HepG2 (cell line): ENCODE data around the gene MRPL20. TPM values are rescaled to one million over a fixed set of nuclear protein-coding genes. Genes with fewer than 3 reads are reported as not detected.

ENCODE experiments used
- ATAC-seq: fragments of 200-7000 bp; cut with Tn5 transposase; 3 replicates; pipeline ENCODE4 v1.9.1; 2020; ENCODE audit warnings: mild to moderate bottlenecking, moderate library complexity
- BruUV-seq: library from RNA; stranded (reverse); fragments of 400-500 nt; replicated peaks from 2 replicates; lab custom pipeline; 2021; lab: Mats Ljungman, UMichigan
- CTCF ChIA-PET: fragments of 300-600 bp; formaldehyde crosslinking; extraction: SDS; loops from one replicate; lab custom pipeline; 2021; ENCODE audit warnings: low total read pairs, inconsistent platforms, low intra/inter-chr PET ratio; lab: Yijun Ruan, JAX
- POLR2A ChIA-PET: fragments of 350-600 bp; sonication (Branson Sonifier 250); formaldehyde crosslinking; loops from one replicate; lab custom pipeline; 2020; ENCODE audit warnings: antibody characterized with exemption, inconsistent platforms; lab: Yijun Ruan, JAX
- DNase-seq: peaks from one replicate; pipeline ENCODE4 v3.0.0-alpha.2; 2015; ENCODE audit warnings: low spot score
- FAIRE-seq: peaks from 3 replicates; lab custom pipeline; 2011; peaks lifted over from hg19 to GRCh38; lab: Jason Lieb, UNC
- H2AFZ ChIP-seq: one replicate; pipeline ENCODE4 v1.6.1; 2011; ENCODE audit warnings: low read length, inconsistent platforms
- H3K27ac ChIP-seq: fragments of 300-600 bp; 3 replicates; pipeline ENCODE4 v1.8.0; 2011; ENCODE audit warnings: mixed run types, mild to moderate bottlenecking, mixed read lengths, low read length, inconsistent platforms; ENCODE audit not compliant: insufficient read depth; ENCODE audit errors: extremely low read length
- H3K27me3 ChIP-seq, 2 experiments: fragments of 200-600 bp in 1 of 2; 2 replicates in 1 of 2; 3 replicates in 1 of 2; pipeline versions ENCODE4 v1.6.0 to v1.8.0; 2011; ENCODE audit warnings: low read length in 2 of 2, mild to moderate bottlenecking in 2 of 2, moderate library complexity in 2 of 2, inconsistent platforms in 1 of 2; ENCODE audit not compliant: insufficient read depth in 2 of 2, control insufficient read depth in 1 of 2
- H3K36me3 ChIP-seq, 2 experiments: fragments of 200-600 bp in 1 of 2; replicated peaks in 1 of 2; 2 replicates in 1 of 2; 3 replicates in 1 of 2; pipeline versions ENCODE4 v1.5.1 to v1.8.0; 2011; ENCODE audit warnings: low read length in 2 of 2, inconsistent platforms in 1 of 2; ENCODE audit not compliant: insufficient read depth in 2 of 2, control insufficient read depth in 1 of 2
- H3K4me1 ChIP-seq: 2 replicates; pipeline ENCODE4 v1.5.1; 2012; ENCODE audit warnings: low read length, inconsistent platforms; ENCODE audit not compliant: insufficient read depth
- H3K4me2 ChIP-seq: 2 replicates; pipeline ENCODE4 v1.6.0; 2011; ENCODE audit warnings: low read depth, low read length, inconsistent platforms
- H3K4me3 ChIP-seq, 3 experiments: fragments of 200-600 bp in 1 of 3; sonication (generic), shearing (Covaris generic) in 1 of 3; replicated peaks in 1 of 3; 2 replicates each; pipeline ENCODE4 v1.5.1; 2011 to 2016; ENCODE audit warnings: low read length in 3 of 3, inconsistent platforms in 2 of 3, low read depth in 2 of 3, mild to moderate bottlenecking in 2 of 3, control low read depth in 1 of 3, mixed read lengths in 1 of 3; ENCODE audit not compliant: insufficient read depth in 1 of 3
- H3K79me2 ChIP-seq: one replicate; pipeline ENCODE4 v1.6.1; 2011; ENCODE audit warnings: low read length, inconsistent platforms; ENCODE audit not compliant: insufficient read depth
- H3K9ac ChIP-seq: 2 replicates; pipeline ENCODE4 v1.6.0; 2011; ENCODE audit warnings: mild to moderate bottlenecking, low read depth, low read length, inconsistent platforms; ENCODE audit not compliant: insufficient read depth
- H3K9me3 ChIP-seq: 2 replicates; pipeline ENCODE4 v1.5.1; 2012; ENCODE audit warnings: mild to moderate bottlenecking, low read length
- H4K20me1 ChIP-seq: 2 replicates; pipeline ENCODE4 v1.6.0; 2011; ENCODE audit warnings: inconsistent platforms, mild to moderate bottlenecking, low read length, moderate library complexity; ENCODE audit not compliant: insufficient read depth
- AHR ChIP-seq: IDR thresholded peaks from 2 replicates; pipeline ENCODE4 v1.6.1; 2018; ENCODE audit warnings: missing genetic modification reagents, missing compliant biosample characterization
- FOXP1 ChIP-seq, 2 experiments: fragments of 450-650 bp in 1 of 2; IDR thresholded peaks; 2 replicates each; pipeline ENCODE4 v1.6.1; 2017 to 2018; ENCODE audit warnings: antibody characterized with exemption in 1 of 2
- GABPB1 ChIP-seq: IDR thresholded peaks from 2 replicates; pipeline ENCODE4 v1.6.1; 2016; ENCODE audit warnings: mild to moderate bottlenecking, missing genetic modification reagents, moderate library complexity, missing compliant biosample characterization
- JDP2 ChIP-seq: sonication (generic); formaldehyde crosslinking; IDR thresholded peaks from 2 replicates; pipeline ENCODE4 v1.8.1; 2022; ENCODE audit warnings: missing genetic modification reagents, borderline replicate concordance
- POLR2AphosphoS5 ChIP-seq: IDR thresholded peaks from 2 replicates; pipeline ENCODE4 v1.6.1; 2012; ENCODE audit warnings: low read depth, low read length
- RBFOX2 ChIP-seq: fragments of 200-400 bp; formaldehyde crosslinking; IDR thresholded peaks from 2 replicates; pipeline ENCODE4 v1.6.1; 2017; ENCODE audit warnings: low read depth, mild to moderate bottlenecking, low read length
- ZC3H13 ChIP-seq: sonication (generic); formaldehyde crosslinking; IDR thresholded peaks from 2 replicates; pipeline ENCODE4 v1.8.1; 2023; ENCODE audit warnings: mild to moderate bottlenecking, missing genetic modification reagents, moderate library complexity
- ZNF343 ChIP-seq: sonication (generic); formaldehyde crosslinking; IDR thresholded peaks from 2 replicates; pipeline ENCODE4 v1.4.0; 2020; ENCODE audit warnings: mild to moderate bottlenecking, missing genetic modification reagents
- ZNF547 ChIP-seq: sonication (generic); formaldehyde crosslinking; IDR thresholded peaks from 2 replicates; pipeline ENCODE4 v1.5.1; 2020; ENCODE audit warnings: mild to moderate bottlenecking, missing genetic modification reagents
- ZNF562 ChIP-seq: sonication (generic); formaldehyde crosslinking; IDR thresholded peaks from 2 replicates; pipeline ENCODE4 v1.8.0; 2022; ENCODE audit warnings: missing genetic modification reagents, borderline replicate concordance
- WGBS: methylation state at CpG from one replicate; pipeline ENCODE4 v1.1.6; 2017; ENCODE audit warnings: low lambda C conversion rate; 5-methylcytosine and 5-hydroxymethylcytosine counted together
- in situ Hi-C: cut with HindIII; loops from 2 replicates; pipeline ENCODE4 v1.10.0; 2017; ENCODE audit warnings: low pct_unique_long_range_greater_than_20kb; ENCODE audit not compliant: extremely low pct_ligation_motif_present
- intact Hi-C: fragments of 100-400 bp; cut with micrococcal nuclease; formaldehyde crosslinking; loops from one replicate; pipeline ENCODE4 v1.10.0; 2022; ENCODE audit not compliant: unreplicated experiment
- polyA plus RNA-seq, 8 experiments: library from polyadenylated mRNA; depleted of rRNA in 3 of 8; stranded (reverse) in 7 of 8; unstranded in 1 of 8; fragments of >200 nt; fragmentation: Illumina TruSeq in 4 of 8; extraction: Trizol in 4 of 8; gene quantifications; 2 replicates each; pipeline versions ENCODE4 v1.2.1 to v1.2.3, GENCODE V29; 2011 to 2016; ENCODE audit warnings: low read depth in 4 of 8, missing spikeins in 1 of 8, mixed read lengths in 1 of 8; ENCODE audit not compliant: insufficient read depth in 1 of 8
- total RNA-seq, 5 experiments: library from RNA; depleted of rRNA; stranded (reverse); fragments of >200 nt; fragmentation: Illumina TruSeq; extraction: Trizol; gene quantifications; 2 replicates each; pipeline ENCODE4 v1.2.3, GENCODE V29; 2016; ENCODE audit warnings: low read depth in 1 of 5
- TF ChIP-seq, protein P1 (sequence below): sonication (generic); formaldehyde crosslinking; IDR thresholded peaks from 2 replicates; pipeline ENCODE4 v1.4.0; 2020; ENCODE audit warnings: missing genetic modification reagents
- TF ChIP-seq, protein P2 (sequence below): sonication (generic); formaldehyde crosslinking; IDR thresholded peaks from 2 replicates; pipeline ENCODE4 v1.8.0; 2022; ENCODE audit warnings: mild to moderate bottlenecking, missing genetic modification reagents

The MRPL20 gene
- total and polyA plus RNA-seq, 2 of the 13 experiments (the other 11 are each of a cell fraction or from before 2014, with no cell fraction given) = 59.2 to 127 TPM

DNA sequence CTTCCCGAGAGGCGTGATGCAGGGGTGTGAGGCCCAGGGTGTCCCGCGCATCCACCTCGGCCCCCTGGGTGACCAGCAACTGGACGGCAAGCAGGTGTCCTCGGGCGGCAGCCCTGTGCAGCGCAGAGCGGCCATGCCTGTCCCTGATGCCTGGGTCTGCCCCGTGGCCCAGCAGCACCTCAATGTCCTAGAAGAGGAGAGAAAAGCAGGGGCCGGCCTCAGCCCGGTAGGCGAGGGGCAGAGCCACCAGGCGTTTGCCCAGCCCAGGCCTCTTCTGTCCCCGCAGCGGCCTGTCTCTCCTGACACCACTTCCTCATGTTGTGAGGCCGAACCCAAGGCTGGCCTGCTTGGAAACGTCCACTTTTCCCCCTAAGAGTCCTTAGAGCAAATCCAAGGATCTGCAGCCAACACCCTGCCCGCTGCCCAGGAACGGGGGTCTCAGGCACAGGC lies 12.3 kb upstream of the MRPL20 start (continued):
- no peak for TF ChIP-seq FOXP1 (IDR thresholded peaks at IDR 0.05)
- TF ChIP-seq FOXP1 (CRISPR knock-in tag; IDR thresholded peaks at IDR 0.05) = no peak
- TF ChIP-seq ZNF562 (CRISPR knock-in tag) = no peak
- TF ChIP-seq RBFOX2 = 0 out of 2 replicates have a peak, but pooled peaks have one; percentile 14
- no peak for TF ChIP-seq POLR2AphosphoS5
- no peak for TF ChIP-seq AHR (CRISPR knock-in tag)
- TF ChIP-seq JDP2 (CRISPR knock-in tag) = no peak
- peak; percentile 29; the same call in 1 of the 2 replicates for TF ChIP-seq GABPB1 (CRISPR knock-in tag)
- 0 out of 2 replicates have a peak, but pooled peaks have one; percentile 44 for TF ChIP-seq ZNF343 (CRISPR knock-in tag)
- 0 out of 2 replicates have a peak, but pooled peaks have one; percentile 28 for TF ChIP-seq ZNF547 (CRISPR knock-in tag)
- TF ChIP-seq, protein P1, sequence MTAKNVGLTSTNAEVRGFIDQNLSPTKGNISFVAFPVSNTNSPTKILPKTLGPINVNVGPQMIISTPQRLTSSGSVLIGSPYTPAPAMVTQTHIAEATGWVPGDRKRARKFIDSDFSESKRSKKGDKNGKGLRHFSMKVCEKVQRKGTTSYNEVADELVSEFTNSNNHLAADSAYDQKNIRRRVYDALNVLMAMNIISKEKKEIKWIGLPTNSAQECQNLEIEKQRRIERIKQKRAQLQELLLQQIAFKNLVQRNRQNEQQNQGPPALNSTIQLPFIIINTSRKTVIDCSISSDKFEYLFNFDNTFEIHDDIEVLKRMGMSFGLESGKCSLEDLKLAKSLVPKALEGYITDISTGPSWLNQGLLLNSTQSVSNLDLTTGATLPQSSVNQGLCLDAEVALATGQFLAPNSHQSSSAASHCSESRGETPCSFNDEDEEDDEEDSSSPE (CRISPR knock-in tag) = no peak

DNA sequence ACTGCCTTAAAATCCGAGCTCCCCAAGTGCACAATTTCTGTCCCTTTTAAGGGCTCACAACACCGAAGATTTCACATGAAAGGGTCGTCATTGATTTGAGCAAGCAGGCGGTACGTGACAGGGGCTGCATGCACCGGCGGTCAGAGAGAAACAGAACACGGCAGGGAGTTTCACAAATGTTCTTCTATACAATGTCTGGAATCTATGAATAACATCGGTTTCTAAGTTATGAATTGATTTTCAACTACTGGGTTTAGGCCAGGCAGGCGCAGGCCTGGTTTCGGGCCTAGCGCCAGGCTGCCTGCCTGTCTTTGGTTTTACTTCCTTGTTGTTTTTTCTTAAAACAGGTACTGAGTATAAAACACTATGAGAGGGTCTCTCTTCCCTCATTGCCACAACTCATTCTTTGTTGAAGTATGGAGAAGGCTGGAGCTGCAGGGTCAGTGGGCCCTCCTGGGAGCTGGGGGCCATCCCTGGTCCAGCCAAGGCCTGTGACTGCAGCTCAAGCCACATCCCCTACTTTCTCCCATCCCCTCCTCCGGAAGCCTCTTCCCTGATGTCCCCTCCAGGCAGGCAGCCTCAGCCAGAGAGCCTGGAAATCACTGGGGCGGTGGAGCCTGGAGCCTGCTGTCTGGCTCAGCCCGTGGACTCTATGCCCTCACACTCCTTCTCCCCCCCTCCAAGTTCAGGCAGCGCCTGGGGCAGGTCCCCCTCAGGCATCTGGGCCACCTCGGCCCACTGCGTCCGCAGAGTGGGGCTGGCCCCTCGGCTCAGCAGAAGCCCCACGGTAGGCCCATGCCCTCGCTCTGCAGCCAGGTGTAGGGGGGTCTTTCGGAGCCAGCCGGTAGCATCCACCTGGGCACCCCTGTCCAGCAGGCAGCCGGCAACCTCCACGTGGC lies 11.6 kb upstream of the MRPL20 start:
- H3K9me3 ChIP-seq = no peaks in the 10 kb centered on the region
- DNase-seq (no peak), FAIRE-seq (no peak), ATAC-seq (no peak; the same call in 2 of the 3 replicates)
- H4K20me1 ChIP-seq = no peaks in the 10 kb centered on the region
- no peak overlapping the region for H2AFZ ChIP-seq
- 91% methylated on average over 15 of the region's 26 CpGs for WGBS
- peak overlapping the region in 2 of 3 experiments; percentile 70; a peak in 2 of 6 replicates for H3K4me3 ChIP-seq
- intact Hi-C loops = no loop called here
- peak overlapping the region; percentile 69; the same call in 1 of the 2 replicates for H3K4me2 ChIP-seq
- ChIA-PET POLR2A (interaction anchor here (1.0 kb wide), 1 partner anchor 18 kb away, joined by 3 read pairs; no protein-coding TSS in a partner anchor), CTCF (no interaction called here)
- H3K9ac ChIP-seq = peak overlapping the region; percentile 67; the same call in 1 of the 2 replicates
- no peaks in the 10 kb centered on the region for H3K36me3 ChIP-seq
- H3K27me3 ChIP-seq = no peaks in the 10 kb centered on the region; a peak in 1 of 5 replicates
- H3K79me2 ChIP-seq = peaks cover 12% of the 10 kb centered on the region
- H3K27ac ChIP-seq = no peak overlapping the region
- in situ Hi-C loops = no loop called here
- TF ChIP-seq ZC3H13 = 0 out of 2 replicates have a peak, but pooled peaks have one; percentile 7
- TF ChIP-seq, protein P2, sequence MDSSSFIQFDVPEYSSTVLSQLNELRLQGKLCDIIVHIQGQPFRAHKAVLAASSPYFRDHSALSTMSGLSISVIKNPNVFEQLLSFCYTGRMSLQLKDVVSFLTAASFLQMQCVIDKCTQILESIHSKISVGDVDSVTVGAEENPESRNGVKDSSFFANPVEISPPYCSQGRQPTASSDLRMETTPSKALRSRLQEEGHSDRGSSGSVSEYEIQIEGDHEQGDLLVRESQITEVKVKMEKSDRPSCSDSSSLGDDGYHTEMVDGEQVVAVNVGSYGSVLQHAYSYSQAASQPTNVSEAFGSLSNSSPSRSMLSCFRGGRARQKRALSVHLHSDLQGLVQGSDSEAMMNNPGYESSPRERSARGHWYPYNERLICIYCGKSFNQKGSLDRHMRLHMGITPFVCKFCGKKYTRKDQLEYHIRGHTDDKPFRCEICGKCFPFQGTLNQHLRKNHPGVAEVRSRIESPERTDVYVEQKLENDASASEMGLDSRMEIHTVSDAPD (CRISPR knock-in tag) = no peak
- TF ChIP-seq RBFOX2 = 0 out of 2 replicates have a peak, but pooled peaks have one; percentile 7
- H3K4me1 ChIP-seq = peaks cover 61% of the 10 kb centered on the region
- TSS peak; percentile 66 for BruUV-seq
